COLO668 (cell line): ENCODE measurements around the gene LCLAT1.
"Not testable (repeated sequence)": the region's sequence is repeated elsewhere in the genome, so short reads cannot be mapped to it uniquely, and the experiment has no call there.

ENCODE experiments used
- DNase-seq: peaks from one replicate; lab custom pipeline; 2025; ENCODE audit not compliant: unreplicated experiment; lab: John Stamatoyannopoulos, UW

LCLAT1 gene

GRCh38 chr2:30583204-30583749 lies 136.2 kb downstream of the LCLAT1 start:
- DNase-seq = no peak

DNA sequence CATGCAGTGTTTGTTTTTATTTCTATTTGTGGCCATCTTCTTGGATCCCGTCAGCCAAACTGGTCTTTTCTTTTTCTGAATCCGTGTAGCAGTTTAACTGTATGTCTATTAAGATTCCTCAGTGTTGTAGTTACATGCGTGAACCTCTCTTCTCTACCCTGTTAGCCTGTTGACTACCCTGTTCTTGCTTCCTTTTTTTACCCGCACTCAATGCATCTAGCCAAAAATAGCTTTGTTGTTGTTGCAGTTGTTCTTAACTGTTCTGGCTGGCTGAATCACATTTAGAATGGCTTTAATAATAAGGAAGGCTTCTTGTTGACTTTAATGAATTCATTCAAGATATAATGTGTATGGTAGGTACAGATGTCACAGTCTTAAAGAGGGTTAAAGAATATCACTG lies 137.1 kb downstream of the LCLAT1 start:
- DNase-seq = no peak

DNA sequence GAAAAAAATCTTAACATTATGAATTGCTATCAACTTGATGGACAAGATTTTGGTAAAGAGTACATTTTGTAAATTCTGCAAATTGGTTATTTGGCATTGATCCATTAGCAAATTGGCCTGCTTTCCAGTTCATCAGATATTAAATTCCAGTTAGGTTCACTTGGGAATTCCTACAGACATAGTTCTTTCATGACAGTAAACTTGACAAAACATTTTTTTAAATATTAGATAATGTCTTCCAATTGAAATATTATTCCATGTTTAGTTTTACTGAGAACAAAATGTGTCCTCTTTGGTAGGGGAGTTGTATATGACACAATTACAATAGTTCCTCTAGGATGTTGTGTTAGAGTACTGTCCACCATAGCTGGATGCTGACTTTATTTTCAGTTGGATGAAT lies 141.9 kb downstream of the LCLAT1 start:
- no peak for DNase-seq

DNA sequence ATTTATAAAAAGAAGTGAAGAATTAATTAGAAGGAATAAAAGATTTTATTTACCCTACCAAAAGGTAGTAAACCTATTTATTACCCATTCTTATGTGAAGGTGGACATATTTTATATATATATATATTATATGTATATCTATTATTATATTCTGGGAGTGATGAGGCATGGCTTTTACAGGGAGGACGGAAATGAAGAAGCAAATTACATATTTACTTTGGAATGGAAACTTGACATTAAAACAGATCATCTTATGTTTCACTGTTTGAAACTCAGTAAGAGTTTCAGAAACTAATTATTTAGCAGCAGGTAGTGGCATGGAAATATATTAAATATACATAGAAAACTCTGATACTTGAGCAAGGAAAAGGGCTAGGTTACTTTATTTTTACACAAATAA lies 143.4 kb downstream of the LCLAT1 start:
- no peak for DNase-seq

DNA sequence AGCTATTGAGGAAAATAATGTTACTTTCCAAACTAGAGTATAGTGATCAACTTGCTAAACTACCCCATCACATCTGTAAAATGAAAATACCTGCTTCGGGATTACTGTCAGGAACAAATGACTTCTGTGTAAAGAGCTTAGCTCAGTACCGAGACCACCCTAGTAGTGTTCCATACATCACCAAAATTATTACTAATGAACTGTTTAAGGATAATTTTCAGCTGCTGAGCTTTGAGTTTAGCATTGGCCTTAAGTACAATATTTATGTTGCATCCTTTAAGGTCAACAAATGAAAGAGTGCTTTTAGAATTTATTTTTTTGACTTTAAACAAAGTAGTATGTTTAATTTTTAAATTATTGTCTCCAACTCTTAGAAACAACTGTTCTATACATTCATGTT lies 144.1 kb downstream of the LCLAT1 start:
- no peak for DNase-seq

DNA sequence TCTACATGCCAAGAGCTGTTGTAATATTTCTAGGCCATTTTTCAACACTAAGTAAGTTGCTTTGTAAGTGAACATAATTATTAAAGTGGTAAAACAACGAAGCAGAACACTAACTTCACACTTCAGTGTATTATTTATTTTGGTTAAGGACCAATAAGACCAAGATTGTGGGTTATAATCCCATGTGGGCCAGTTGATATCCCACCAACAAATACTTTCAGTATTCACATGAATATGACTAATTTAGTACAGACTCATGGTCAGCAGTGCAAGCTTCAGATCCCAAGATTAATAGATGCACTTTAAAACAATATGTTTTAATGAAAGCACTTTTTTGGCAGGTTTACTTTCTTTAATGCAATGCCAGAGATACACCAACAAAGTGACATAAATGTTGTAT lies 154.3 kb downstream of the LCLAT1 start:
- DNase-seq = no peak

- no peak for DNase-seq
Observed at GRCh38 chr2:30605197-30605596, 158.2 kb downstream of the LCLAT1 start.

- DNase-seq = no peak
Observed at GRCh38 chr2:30608643-30609042, 161.6 kb downstream of the LCLAT1 start.

DNA sequence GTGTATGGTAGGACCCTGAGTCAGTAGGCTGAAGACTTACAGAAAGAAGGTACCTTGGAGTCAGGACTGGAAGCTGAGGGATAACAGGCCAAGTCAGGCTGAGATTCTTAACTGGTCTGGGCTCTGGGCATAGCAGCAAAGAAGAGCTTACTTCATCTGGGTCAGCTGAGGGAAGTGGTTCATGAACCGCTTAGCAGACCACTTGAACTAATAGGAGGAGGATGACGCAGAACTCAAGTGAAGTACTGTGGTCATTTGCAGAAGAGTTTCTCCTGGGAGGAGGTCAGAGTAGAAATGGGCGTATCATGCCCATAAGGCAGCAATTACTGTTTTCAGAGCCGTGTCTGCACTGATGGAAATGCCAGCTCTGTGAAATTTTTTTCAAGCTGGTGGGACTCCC lies 164.5 kb downstream of the LCLAT1 start:
- DNase-seq = no peak

DNA sequence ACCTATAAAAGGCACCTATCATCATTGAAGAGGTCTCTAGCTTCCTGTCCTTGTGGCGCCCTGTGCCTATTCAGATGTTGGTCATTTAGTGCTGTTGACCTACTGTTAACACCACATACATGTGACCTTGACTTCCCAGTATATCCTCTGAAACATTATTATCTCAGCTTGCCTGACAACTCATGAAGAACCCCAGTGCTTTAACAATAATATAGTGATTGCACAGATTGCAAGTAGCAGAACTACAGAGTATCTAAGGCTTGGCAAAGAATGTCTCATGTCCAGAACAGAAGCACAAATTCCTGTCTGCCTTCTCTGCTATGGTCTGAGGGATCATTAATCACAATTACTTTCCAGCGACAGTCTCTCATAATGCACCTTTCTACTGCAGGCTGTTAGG lies 165.3 kb downstream of the LCLAT1 start:
- no peak for DNase-seq

GRCh38 chr2:30613001-30613400 lies 166.0 kb downstream of the LCLAT1 start:
- no peak for DNase-seq

GRCh38 chr2:30614227-30614626 lies 167.2 kb downstream of the LCLAT1 start:
- DNase-seq = not testable (repeated sequence)

DNA sequence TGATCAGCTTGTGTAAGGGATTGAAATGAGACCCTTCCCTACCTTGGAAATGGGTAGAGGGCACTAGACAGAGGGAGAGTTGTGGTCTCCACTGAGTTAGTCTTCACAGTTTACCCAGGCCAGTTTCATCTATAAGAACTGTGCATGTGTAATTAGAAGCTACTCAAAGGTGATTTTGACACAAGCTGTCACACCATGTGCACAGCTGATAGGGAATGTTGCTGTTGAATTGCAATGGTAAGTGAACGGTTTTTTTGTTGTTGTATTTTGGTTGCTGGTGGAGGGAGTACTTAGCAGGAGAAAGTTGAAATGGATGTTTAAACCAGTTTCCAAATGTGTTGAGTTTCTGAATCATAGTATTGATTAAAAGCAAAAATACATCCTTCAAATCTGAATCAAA lies 168.9 kb downstream of the LCLAT1 start:
- DNase-seq = no peak

DNA sequence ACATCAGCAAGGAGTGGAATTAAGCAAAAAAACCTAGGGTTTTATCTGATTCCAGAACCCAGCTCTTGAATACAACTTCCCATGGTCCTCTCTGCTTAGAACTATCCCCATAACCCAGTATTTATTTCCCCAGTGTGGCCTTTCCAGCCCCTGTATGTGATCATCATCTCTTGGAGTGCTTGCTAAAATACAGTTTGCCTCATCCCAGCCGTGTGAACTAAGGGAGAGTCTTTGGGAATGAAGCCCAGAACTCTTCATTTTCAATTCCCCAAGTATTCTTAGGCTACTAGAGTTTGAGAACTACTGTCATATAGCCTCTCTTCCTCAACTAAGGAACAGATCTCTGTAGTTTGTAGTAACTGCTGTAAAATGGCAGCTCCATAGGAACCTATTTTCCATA lies 173.1 kb downstream of the LCLAT1 start:
- DNase-seq = no peak

DNA sequence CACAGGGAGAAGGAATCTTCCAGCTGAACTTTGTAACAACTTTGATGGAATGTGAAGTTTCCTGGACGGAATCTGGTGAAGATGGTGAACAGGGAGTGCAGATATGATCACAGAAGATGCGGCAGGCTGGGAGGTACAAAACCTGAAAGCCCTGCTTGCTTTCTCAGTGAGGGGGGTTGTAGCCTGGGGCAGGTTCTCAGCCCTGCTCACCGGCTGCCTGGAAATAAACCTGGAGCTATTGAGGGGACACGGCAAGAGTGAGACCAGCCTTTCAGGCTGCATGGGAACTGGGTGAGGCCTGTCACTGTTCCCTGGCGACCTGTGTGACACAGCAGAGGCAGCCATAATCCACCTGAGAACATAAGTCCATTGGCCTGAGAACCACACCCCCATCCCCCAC lies 174.8 kb downstream of the LCLAT1 start:
- no peak for DNase-seq

GRCh38 chr2:30622452-30622851 lies 175.4 kb downstream of the LCLAT1 start:
- DNase-seq = peak; percentile 63

- no peak for DNase-seq
Observed at GRCh38 chr2:30625276-30625675, 178.2 kb downstream of the LCLAT1 start.

DNA sequence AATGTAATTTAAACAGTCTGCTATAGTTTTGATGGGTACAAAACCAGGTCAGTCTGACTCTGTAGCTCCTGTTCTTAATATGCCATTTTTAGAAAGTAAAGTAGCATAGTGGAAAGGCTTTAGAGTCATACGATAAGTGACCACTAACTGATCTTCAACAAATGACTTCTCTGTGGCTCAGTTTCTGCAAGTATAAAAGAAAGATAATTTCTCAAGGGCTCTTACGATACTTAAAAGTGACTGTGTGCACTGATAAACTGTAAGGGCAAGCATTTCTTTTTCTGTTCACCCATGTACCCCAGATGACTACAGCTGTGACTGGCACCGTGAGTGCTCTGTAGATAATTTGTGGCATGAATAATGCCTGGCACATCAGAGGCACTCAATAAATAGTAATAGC lies 178.7 kb downstream of the LCLAT1 start:
- DNase-seq = no peak

GRCh38 chr2:30626397-30626796 lies 179.4 kb downstream of the LCLAT1 start:
- DNase-seq = no peak

- DNase-seq = no peak
Observed at GRCh38 chr2:30627151-30627550, 180.1 kb downstream of the LCLAT1 start.

- no peak for DNase-seq
Observed at GRCh38 chr2:30628341-30628740, 181.3 kb downstream of the LCLAT1 start.

DNA sequence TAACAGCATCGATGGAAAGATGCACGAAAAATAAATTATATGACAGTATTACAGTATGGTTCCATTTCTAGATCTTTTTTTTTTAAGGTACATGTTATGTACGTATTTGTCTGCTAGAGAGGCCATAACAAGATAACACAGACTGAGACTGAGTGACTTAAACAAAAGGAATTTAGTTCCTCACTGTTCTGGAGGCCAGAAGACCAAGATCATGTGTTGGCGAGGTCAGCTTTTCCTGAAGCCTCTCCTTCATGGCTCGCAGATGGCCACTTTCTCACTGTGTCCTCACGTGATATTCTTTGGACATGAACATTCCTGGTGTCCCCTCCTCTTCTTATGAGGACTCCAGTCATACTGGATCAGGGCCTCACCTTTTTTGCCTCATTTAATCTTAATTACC lies 182.8 kb downstream of the LCLAT1 start:
- no peak for DNase-seq

DNA sequence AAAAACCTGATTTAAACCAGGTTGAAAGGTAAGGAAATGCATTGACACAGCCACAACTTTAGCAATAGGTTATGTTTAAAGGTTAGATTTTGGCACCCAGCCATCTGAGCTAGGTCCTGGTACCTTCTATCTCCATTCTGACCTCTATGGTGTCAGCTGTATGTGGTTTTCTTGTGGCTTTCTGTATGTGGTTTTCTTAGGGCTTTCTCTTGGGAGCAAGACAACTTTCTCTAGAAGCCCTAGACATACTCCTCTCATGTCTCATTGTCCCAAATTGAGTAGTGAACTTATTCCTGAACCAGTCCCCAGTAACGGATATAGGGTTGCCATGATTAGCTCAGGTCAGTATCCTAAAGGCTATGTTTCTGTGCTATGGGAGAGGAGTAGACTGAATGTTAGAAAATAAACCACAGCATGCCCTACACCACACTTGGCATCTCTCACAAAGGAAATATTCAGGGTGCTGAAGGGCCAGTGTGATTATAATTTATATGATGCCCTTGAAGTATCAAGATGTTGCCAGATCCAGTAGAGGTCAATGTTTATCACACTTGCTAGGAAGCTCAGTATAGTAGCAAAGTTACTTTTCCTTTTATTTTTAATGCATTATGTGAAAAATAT lies 184.1 kb downstream of the LCLAT1 start:
- DNase-seq = no peak
